ENCODE measurements around the gene WDR19.
"Not testable (repeated sequence)": the region's sequence is repeated elsewhere in the genome, so short reads cannot be mapped to it uniquely, and the experiment has no call there.

Gene WDR19

DNA sequence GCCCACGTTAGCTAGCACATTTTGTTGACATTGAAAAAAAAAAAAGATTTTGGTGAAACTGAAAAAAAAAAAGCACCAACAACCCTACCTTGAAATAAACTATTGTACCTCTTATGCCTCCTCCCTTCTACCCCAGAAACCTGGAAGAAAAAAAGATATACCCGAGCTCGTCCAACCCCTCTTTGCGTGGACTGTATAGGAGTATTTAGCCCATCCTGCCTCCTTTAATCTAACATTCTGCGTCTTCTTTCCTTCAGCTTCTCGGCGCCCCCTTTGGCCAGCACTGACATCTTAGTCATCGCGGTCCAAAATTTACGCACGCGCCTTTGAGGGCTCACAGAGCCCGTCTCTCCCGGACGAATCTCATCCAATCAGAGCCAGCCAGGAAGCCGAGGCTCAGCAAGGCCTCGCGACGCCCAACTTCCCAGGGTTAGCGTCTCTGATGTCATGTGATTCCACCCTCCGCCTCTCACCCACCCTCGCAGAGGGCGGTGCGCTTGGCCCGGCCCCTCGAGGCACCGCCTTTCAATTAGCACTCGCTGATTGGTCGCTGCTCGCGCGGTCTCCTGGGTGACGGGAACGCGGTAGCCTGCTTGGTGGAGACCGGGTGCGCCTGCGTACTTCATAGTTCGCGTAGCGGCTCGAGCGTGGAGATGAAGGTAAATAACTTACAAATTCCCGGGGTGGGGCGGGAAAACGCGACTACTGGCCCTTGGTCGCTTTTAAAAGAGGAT is at the start of gene WDR19:
TSS of gene WDR19 (plus strand) at position 625 of the 734 bp plus-strand sequence. CDS start at position 654, 29 bp downstream.
- DNase-seq (ENCODE audit: low read depth), result peak; percentile 100
- TF ChIP-seq, protein P1, sequence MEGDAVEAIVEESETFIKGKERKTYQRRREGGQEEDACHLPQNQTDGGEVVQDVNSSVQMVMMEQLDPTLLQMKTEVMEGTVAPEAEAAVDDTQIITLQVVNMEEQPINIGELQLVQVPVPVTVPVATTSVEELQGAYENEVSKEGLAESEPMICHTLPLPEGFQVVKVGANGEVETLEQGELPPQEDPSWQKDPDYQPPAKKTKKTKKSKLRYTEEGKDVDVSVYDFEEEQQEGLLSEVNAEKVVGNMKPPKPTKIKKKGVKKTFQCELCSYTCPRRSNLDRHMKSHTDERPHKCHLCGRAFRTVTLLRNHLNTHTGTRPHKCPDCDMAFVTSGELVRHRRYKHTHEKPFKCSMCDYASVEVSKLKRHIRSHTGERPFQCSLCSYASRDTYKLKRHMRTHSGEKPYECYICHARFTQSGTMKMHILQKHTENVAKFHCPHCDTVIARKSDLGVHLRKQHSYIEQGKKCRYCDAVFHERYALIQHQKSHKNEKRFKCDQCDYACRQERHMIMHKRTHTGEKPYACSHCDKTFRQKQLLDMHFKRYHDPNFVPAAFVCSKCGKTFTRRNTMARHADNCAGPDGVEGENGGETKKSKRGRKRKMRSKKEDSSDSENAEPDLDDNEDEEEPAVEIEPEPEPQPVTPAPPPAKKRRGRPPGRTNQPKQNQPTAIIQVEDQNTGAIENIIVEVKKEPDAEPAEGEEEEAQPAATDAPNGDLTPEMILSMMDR (IDR thresholded peaks at IDR 0.05; ENCODE audit: insufficient read depth, low read depth, low read length, missing control alignments), result peak; percentile 60
- peak within 1 kb of the TSS; percentile 63 for H3K4me3 ChIP-seq (ENCODE audit: low read length)

DNA sequence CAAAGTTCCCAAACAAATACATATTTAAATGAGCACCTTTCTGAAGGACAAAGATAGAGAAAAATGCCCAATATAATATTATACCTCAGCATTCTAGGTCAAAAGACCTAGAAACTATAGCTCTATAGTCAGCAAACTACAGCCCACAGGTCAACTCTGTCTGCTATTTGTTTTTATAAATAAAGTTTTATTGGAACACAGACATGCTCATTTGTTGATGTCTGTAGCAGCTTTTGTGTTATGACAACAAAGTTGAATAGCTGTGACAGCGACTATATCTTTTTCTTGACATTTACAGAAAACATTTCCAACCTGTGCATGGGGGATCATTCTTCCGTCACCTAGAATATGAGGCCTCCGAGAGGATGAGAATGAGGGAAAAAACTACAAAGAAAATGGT is 48.7 kb upstream of the WDR19 start:
- TF ChIP-seq, protein P1 (IDR thresholded peaks at IDR 0.05; ENCODE audit: insufficient read depth, low read depth, low read length, missing control alignments), result no peak
- no peak for DNase-seq (ENCODE audit: low read depth)
- no peak overlapping the region for H3K4me3 ChIP-seq (ENCODE audit: low read length)

DNA sequence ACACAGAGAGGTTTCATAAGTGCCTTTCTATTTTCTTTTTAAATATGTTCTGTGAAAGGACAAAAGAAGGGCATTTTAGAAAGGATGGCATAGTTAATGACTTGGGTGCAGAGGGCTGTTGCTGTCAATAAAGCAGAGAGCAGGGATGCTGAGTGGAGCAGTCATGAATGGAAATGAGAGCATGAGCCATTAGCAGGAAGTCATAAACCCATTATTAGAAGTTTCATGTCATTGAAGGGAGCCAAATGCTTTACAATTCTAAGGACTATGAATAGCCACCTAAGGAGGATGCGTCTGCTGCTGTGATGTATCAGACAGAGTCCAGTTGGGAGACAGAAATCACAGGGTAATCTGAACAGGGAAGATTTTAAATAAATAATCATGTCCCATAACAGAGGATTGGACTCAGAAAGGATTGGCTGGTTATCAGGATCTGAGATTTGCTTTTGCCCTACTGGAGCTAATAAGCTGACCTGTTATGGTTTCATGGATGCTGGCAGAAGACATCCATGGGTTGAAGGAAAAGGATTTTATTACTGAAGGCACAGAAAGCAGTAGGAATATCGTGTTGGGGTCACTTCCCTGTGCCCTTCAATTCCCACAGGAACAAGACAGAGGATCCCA is 47.5 kb upstream of the WDR19 start:
- no peak overlapping the region for H3K4me3 ChIP-seq (ENCODE audit: low read length)
- TF ChIP-seq, protein P1 (IDR thresholded peaks at IDR 0.05; ENCODE audit: insufficient read depth, low read depth, low read length, missing control alignments), result no peak
- no peak for DNase-seq (ENCODE audit: low read depth)

DNA sequence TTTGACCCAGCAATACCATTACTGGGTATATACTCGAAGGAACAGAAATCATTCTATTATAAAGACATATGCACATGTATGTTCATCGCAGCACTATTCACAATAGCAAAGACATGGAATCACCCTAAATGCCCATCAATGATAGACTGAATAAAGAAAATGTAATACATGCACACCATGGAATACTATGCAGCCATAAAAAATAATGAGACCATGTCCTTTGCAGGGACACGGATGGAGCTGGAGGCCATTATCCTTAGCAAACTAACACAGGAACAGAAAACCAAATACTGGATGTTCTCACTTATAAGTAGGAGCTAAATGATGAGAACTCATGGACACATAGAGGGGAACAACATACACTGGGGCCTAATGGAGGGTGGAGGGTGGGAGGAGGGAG is 44.1 kb upstream of the WDR19 start:
- DNase-seq (ENCODE audit: low read depth); H3K4me3 ChIP-seq (ENCODE audit: low read length): not testable (repeated sequence)

DNA sequence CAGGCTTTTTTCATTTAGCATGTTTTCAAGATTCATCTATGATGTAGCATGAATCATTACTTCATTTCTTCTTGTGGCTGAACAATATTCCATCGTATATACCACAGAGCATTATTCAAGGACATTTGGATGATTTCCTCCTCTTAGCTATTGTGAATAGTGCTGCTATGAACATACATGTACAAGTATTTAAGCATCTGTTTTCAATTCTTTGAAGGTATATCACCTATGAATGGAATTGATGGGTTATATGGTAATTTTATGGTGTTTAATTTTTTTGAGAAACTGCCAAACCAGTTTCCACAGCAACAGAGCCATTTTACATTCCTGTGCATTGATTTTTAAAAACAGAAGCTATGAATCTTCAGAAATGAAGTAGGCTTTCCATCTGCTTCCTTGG is 36.1 kb upstream of the WDR19 start:
- TF ChIP-seq, protein P1 (IDR thresholded peaks at IDR 0.05; ENCODE audit: insufficient read depth, low read depth, low read length, missing control alignments), result no peak
- no peak for DNase-seq (ENCODE audit: low read depth)
- no peak overlapping the region for H3K4me3 ChIP-seq (ENCODE audit: low read length)

DNA sequence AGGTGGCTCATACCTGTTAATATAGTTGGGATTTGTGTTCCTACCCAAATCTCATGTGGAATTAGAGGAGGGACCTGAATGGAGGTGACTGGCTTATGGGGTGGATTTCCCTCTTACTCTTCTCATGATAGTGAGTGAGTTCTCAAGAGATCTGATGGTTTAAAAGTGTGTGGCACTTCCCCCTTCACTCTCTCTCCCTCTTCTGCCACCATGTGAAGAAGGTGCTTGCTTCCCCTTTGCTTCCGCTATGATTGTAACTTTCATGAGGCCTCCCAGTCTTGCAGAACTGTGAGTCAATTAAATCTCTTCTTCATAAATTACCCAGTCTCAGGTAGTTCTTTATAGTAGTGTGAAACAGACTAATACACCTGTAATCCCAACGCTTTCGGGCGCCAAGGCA is 28.3 kb upstream of the WDR19 start:
- TF ChIP-seq, protein P1 (IDR thresholded peaks at IDR 0.05; ENCODE audit: insufficient read depth, low read depth, low read length, missing control alignments), result no peak
- no peak for DNase-seq (ENCODE audit: low read depth)
- H3K4me3 ChIP-seq (ENCODE audit: low read length), result no peak overlapping the region

DNA sequence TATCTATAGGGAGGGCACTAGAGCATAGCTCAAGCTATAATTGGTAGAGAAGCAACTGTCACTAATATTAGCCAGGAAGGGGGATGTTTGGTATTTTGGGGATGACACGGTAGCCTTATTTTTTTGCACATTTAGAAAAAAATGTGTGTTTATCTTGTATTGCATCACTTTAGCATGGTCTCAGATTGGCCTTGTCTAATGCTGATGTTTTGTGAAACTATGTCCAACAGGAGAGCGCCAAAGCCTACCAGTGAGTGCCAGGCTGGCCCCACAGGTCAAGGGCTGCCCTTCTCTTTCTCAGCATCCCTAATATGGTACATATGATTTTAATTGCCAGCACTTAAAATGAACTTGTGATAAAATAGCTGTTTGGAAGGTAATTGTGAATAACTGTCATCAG is 24.8 kb upstream of the WDR19 start:
- no peak for DNase-seq (ENCODE audit: low read depth)
- H3K4me3 ChIP-seq (ENCODE audit: low read length), result no peak overlapping the region
- TF ChIP-seq, protein P1 (IDR thresholded peaks at IDR 0.05; ENCODE audit: insufficient read depth, low read depth, low read length, missing control alignments), result no peak
